GM18907 (cell line): ENCODE results near the gene COL23A1.

Experiments used
- ATAC-seq: cut with Tn5 transposase; IDR thresholded peaks from one replicate; pipeline ENCODE4 v1.9.1; 2021; ENCODE audit warnings: mild to moderate bottlenecking, moderate library complexity; ENCODE audit not compliant: unreplicated experiment

COL23A1 gene

GRCh38 chr5:178439493-178440180 is 150.6 kb downstream of the COL23A1 start:
- no peak for ATAC-seq

- ATAC-seq: no peak
Measured at GRCh38 chr5:178438796-178439195, 151.4 kb downstream of the COL23A1 start.

GRCh38 chr5:178437386-178438075 is 152.7 kb downstream of the COL23A1 start:
- no peak for ATAC-seq

GRCh38 chr5:178436326-178436940 is 153.8 kb downstream of the COL23A1 start:
- ATAC-seq: no peak

GRCh38 chr5:178435321-178436238 is 154.6 kb downstream of the COL23A1 start:
- ATAC-seq: no peak

GRCh38 chr5:178434851-178435250 is 155.3 kb downstream of the COL23A1 start:
- no peak for ATAC-seq

- ATAC-seq: no peak
Measured at GRCh38 chr5:178434016-178434761, 156.0 kb downstream of the COL23A1 start.

- no peak for ATAC-seq
Measured at GRCh38 chr5:178433273-178433775, 156.9 kb downstream of the COL23A1 start.

GRCh38 chr5:178432421-178433272 is 157.5 kb downstream of the COL23A1 start:
- ATAC-seq: no peak

- no peak for ATAC-seq
Measured at GRCh38 chr5:178431782-178432165, 158.4 kb downstream of the COL23A1 start.

GRCh38 chr5:178431063-178431781 is 159.0 kb downstream of the COL23A1 start:
- no peak for ATAC-seq

GRCh38 chr5:178430186-178431062 is 159.8 kb downstream of the COL23A1 start:
- ATAC-seq: no peak

GRCh38 chr5:178429491-178430185 is 160.6 kb downstream of the COL23A1 start:
- ATAC-seq: no peak

- ATAC-seq: no peak
Measured at GRCh38 chr5:178429156-178429468, 161.1 kb downstream of the COL23A1 start.

GRCh38 chr5:178428341-178429155 is 161.6 kb downstream of the COL23A1 start:
- ATAC-seq: no peak

GRCh38 chr5:178427576-178428197 is 162.5 kb downstream of the COL23A1 start:
- no peak for ATAC-seq
